Measurements from ENCODE around the gene CCHCR1.
A peak's percentile ranks its signal among the peaks of the same experiment; 100 is the strongest.

The CCHCR1 gene

DNA sequence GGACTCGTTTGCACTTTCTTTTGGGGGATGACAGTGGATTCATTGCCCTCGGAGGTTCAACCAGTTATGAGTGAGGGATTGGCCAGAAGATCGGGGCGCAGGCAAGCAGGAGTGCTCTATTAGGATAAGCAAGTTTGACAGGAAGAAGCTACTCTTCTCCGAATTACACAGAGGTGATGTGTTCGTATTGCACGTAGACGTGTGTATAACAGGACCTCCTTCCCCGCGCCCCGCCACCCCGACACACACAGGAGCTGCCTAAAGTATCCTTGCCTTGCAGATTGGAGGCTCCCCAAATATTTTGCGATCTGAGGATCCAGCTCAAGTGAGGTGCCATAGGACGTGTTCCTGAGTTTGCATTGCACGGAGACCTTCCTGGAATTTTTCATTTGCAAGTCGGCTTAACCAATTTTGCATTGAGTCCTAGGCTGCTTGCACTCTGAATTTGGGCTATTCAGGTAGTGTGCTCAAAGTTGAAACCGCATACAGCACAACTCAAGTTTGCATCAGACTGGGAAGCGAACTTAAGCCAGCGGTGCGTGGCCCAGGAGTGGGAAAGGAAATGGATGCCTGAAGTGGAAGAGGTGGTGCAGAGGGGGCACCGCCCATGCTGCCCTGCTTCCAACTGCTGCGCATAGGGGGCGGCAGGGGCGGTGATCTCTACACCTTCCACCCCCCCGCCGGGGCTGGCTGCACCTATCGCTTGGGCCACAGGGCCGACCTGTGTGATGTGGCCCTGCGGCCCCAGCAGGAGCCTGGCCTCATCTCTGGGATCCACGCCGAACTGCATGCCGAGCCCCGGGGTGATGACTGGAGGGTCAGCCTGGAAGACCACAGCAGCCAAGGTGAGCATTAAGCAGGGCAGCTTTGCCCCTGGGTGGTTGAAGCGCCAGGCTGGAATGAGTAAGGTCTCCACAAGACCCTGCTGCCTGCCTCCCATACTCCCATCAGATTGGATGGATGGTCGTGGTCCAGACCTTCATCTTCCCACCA is 1.6 kb upstream of the CCHCR1 start:
- DNase-seq = peak; percentile 42

- peak; percentile 99 for DNase-seq
Measured at GRCh38 chr6:31158140-31158862, 699 bp upstream of the CCHCR1 start, which contains the start of gene TCF19. Gene TCF19, plus strand, starts transcription at chr6:31158589. Its CDS starts 881 bp downstream, at chr6:31159470.

- DNase-seq = no peak
Measured at GRCh38 chr6:31156641-31157040, 961 bp downstream of the CCHCR1 start.

GRCh38 chr6:31154436-31154835 is 3.2 kb downstream of the CCHCR1 start:
- no peak for DNase-seq

DNA sequence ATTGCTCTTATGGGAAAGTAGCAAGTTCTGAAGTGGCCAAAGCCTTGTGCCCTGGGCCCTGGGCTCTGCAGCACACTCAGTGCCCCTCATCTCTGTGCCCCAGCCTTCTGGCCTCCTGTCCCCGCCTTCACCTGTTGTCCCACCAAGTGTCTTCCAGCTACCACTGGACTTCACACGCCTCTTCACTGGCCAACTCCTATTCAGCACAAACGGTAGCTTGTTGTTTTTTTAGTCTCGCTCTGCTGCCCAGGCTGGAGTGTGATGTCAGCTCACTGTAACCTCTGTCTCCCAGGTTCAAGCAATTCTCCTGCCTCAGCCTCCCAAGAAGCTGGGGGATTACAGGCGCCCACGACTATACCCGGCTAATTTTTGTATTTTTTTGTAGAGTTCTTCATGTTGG is 4.8 kb downstream of the CCHCR1 start:
- DNase-seq = no peak

GRCh38 chr6:31149827-31150447 is 7.7 kb downstream of the CCHCR1 start:
- DNase-seq = no peak

GRCh38 chr6:31145386-31145785 is 12.2 kb downstream of the CCHCR1 start:
- no peak for DNase-seq

DNA sequence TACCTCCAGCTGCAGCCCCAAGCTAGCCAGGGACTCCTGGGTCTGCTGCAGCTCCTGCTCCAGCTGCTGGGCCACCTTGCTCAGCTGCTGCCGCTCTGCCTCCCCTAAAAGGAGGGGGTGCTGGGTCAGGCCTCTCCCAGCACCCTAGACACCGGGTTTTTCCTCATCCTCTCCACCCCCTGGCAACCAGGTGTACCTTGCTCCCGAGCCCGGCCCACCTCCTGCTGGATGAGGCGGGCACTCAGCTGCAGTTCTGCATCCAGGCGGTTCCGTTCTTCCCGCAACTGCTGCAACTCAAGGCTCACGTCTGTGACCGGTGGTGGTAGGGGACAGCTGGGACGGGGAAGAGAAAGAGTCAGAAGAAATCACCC is 12.6 kb downstream of the CCHCR1 start:
- no peak for DNase-seq

DNA sequence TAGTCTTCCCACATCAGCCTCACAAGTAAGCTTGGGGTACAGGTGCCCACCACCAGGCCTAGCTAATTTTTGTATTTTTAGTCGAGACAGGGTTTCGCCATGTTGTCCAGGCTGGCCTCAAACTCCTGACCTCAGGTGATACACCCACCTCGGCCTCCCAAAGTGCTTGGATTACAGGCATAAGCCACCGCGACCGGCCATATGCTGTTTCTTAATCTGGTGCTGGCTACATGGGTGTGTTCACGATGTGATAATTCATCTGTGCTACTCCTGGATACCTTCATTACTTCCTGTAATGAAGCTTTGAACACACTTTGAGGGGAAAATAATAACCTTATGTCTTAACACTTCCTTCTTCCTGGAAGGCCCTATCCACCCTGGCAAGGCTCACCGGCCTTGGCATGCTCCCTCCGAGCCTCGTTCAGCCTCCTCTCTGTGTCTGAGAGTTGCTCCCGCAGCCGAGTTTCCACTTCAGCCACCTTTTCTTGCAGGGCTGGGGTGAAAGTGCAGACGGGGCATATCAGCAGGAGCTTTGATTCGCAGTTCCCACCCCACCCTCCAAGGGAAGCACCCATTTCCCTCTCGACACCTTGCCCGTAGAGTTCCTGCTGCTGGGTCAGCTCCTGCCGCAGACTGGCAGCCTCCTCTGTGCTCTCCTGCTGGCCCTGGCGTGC is 13.2 kb downstream of the CCHCR1 start:
- DNase-seq = no peak

DNA sequence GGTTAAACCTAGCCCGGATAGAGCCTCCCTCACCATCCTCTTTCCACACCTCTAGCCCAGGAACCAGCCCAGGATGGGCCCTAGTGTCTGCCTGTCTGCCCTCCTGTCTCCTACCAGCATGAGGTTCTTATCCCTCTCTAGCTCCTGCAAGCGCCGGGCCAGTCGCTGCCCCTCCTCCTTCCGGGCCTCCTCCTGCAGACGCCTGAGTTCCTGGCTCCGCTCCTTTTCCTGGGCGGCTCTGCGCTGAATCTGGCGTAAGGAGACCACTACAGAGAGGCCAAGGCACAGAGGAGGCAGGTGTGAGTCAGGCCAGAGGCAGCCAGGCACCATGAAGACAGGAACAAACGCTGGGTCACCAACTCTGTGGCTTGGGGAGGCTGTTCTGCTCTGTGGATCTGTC is 14.5 kb downstream of the CCHCR1 start:
- no peak for DNase-seq

DNA sequence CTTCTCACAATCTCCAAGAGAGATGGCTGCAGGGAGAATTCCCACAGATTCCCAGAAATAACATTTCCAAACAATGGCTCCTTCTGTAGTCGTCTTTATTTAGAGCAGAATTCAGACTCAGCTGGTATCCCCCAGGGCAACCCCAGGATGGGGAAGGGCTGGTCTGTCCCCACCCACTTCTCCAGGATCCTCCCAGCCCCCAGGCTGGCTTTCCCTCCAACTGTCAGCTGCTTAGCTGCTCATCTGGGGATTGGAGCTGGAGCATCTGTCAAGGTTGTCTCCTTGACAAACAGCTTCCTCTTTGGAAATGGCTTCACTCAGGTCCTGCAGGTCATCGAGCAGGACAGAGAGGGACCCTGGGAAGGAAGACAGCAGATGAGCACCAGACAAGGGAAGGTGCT is 15.2 kb downstream of the CCHCR1 start:
- no peak for DNase-seq

GRCh38 chr6:31140643-31141042 is 17.0 kb downstream of the CCHCR1 start:
- no peak for DNase-seq

- DNase-seq = no peak
Measured at GRCh38 chr6:31139599-31139998, 18.0 kb downstream of the CCHCR1 start.

DNA sequence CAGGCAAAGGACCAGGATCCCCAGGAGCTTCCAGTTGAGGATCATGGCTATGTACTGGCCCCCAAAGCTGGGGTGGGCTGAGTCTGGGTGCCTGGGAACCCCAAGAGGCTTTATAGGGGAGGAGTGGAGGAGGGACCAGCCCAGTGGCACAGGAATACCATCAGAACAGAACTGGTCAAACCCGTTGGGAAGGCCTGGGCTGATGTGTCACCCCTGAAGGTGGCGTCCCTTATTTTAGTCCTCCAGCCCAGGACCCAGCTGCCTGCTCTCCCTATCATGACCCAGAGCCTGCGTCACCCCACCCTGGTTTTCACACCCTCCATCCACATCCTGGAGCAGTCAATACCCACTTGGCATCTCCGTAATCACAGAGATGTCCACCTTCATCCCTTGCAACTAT is 18.6 kb downstream of the CCHCR1 start, which contains the start of gene PSORS1C2:
PSORS1C2 (minus strand) TSS at position 85 of the 400 bp plus-strand sequence; CDS start at position 45, 40 bp downstream.
- DNase-seq = no peak

- DNase-seq = no peak
Measured at GRCh38 chr6:31135710-31136109, 21.9 kb downstream of the CCHCR1 start.

DNA sequence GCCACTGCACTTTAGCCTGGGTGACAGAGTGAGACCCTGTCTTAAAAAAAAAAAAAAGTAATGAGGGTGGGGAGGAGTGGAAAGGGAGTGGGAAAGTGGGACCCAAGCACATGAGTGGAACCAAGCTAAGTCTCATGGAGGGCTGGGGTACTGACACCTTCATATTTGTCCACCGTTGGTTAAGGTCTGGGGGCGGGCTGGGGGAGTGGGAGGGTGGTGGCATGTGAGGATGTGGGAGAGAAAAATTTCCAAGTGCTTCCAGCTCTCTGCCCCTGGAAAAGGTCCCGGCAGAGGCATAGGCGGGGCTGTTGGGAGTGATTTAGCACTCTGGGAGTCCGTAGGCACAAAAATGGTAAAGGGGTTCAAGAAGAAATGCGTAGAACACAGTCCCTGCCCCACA is 24.8 kb downstream of the CCHCR1 start:
- no peak for DNase-seq

DNA sequence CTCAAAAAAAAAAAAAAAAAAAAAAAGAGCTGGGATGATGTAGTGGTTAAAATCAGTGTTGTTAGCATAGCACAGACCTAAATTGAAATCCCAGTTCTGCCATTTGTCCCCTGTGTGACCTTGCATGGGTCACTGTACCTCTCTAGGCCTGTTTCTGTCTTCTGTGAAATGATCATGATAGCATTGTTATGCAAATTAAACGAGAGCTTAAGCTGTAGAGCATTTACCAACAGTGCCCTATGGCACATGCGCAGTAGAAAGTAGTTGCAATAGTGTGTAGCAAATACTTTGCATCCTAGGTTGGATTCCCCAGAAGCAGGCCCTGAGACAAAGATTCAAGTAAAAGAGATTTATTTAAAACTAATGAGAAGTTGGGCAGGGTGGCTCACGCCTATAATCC is 26.0 kb downstream of the CCHCR1 start:
- DNase-seq = no peak

- no peak for DNase-seq
Measured at GRCh38 chr6:31130751-31131150, 26.9 kb downstream of the CCHCR1 start.

- no peak for DNase-seq
Measured at GRCh38 chr6:31129130-31129529, 28.5 kb downstream of the CCHCR1 start.

DNA sequence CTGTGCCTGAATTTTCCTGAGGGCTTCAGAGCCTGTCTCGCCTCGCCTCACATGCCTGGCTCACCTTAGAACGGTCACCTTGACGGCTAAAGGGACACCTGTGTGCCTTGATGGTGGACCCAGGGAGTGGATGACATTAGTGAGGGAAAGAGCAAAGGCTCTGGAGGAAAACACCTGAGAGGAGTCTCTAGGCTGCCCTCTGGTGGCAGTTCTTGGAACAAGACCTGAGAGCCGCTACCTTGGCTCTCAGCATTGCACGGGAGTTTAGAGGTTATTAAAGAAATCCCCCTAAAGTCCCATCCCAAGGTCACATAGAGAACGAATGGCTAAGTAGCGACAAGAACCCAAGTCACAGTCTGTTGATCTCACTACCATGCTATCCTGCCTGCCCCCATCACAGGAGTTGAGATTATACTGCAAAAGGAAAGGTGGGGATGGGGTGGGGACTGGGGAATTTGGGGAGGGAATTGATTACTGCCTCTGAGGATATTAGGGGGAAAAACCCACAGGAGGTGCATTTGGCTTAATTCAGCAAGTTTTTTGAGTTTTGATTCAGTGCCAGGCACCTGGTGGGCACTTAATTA is 29.4 kb downstream of the CCHCR1 start:
- peak; percentile 80 for DNase-seq

DNA sequence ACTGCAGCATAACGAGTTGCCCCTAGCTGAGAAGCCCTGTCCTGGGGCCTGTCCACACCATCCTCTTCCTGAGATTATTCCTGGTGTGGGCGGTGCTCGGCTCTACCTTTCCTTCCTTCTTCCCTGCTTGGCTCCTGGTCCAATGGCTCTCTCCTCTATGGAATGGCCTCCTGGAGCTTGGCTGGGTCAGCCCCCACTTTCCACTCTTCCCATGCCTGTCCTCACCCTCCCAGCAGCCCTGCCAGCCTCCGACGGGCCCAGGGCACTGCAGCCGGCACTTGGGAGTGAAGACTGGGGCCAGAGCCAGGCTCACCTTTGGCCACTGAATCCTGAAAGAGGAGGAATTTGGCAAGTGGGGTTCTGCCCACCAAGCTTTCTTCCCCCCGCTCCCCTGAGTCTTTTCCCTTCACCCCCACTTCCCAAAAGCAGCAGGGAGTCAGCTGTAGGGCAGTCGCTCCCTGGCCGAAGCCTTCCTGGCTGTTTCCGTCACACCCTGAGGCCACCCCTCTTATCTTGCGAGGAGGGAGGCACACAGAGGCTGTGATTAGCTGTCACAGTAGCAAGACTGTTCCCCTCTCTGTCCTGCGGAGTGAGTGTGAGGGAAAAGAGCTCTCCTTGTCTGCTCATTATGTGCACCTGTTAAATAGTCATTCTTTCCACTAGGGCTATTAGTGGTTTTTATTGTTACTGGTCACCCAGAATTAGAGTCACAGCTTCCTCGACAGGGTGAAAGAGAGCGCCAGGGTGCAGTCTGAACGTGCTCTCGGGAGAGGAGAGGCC is 31.0 kb downstream of the CCHCR1 start:
- DNase-seq = no peak
